Gastroesophageal sphincter (tissue), 3 donors: ENCODE data around the gene TBCK.
A peak's percentile ranks its signal among the peaks of the same experiment; 100 is the strongest.

Experiments used
- EP300 ChIP-seq: sonication (generic); formaldehyde crosslinking; IDR thresholded peaks from one replicate; pipeline ENCODE4 v1.6.1; 2017; ENCODE audit warnings: antibody characterized with exemption, mild to moderate bottlenecking
- POLR2A ChIP-seq, 2 donors: fragments of 450-650 bp; IDR thresholded peaks; one replicate each; pipeline ENCODE4 v1.6.1; 2017; ENCODE audit warnings: antibody characterized with exemption in 2 of 2, mild to moderate bottlenecking in 2 of 2, moderate library complexity in 1 of 2
- POLR2AphosphoS5 ChIP-seq: sonication (generic); formaldehyde crosslinking; IDR thresholded peaks from one replicate; pipeline ENCODE4 v1.6.1; 2017; ENCODE audit warnings: antibody characterized with exemption
- TF ChIP-seq, protein P1 (sequence below), 4 experiments: fragments of 200-600 bp in 2 of 4; fragments of 450-650 bp in 2 of 4; sonication (generic) in 1 of 4; IDR thresholded peaks; one replicate each; pipeline ENCODE4 v1.5.1; 2017 to 2019; ENCODE audit warnings: antibody characterized with exemption in 4 of 4, mild to moderate bottlenecking in 2 of 4, moderate library complexity in 2 of 4

DNA sequence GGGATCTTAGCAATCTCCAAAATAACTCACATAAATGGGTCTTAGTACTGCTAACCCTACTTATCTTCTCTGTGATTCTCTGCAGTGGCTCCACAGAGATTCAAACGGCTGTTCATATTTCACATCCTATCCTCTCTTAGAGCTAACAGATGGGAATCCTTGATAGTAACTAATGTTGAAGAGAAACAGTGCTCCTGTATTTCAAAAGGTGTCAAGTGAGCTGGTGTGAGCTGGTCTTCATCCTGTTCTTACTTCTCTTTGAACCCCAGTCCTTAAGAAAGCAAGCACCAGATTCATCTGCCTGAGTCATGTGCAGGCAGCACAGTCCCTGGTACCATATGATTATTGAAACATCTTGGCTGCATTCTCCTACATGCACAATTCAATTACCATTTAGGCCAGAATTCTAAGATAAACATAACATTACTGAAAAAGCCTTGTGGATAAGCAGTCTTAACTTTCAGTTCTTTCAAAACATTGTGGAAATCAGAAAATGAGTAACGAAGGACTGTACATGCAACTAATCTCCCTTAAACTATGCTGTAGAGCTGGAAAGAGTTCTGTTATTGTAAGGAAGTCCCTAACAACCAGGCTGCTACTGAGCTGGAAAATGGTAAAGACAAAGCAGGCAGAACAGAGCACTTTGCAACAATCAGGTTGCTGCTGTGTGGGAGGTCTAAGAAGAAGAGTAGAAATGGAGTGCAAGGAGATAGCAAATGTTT, 267.6 kb downstream of the TBCK start:
- TF ChIP-seq, protein P1, sequence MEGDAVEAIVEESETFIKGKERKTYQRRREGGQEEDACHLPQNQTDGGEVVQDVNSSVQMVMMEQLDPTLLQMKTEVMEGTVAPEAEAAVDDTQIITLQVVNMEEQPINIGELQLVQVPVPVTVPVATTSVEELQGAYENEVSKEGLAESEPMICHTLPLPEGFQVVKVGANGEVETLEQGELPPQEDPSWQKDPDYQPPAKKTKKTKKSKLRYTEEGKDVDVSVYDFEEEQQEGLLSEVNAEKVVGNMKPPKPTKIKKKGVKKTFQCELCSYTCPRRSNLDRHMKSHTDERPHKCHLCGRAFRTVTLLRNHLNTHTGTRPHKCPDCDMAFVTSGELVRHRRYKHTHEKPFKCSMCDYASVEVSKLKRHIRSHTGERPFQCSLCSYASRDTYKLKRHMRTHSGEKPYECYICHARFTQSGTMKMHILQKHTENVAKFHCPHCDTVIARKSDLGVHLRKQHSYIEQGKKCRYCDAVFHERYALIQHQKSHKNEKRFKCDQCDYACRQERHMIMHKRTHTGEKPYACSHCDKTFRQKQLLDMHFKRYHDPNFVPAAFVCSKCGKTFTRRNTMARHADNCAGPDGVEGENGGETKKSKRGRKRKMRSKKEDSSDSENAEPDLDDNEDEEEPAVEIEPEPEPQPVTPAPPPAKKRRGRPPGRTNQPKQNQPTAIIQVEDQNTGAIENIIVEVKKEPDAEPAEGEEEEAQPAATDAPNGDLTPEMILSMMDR (IDR thresholded peaks at IDR 0.05) = no peak
- TF ChIP-seq POLR2A (IDR thresholded peaks at IDR 0.05) (no peak), POLR2AphosphoS5 (peak; percentile 31), EP300 (no peak)
